ENCODE measurements around the gene GBGT1.

The GBGT1 gene

GRCh38 chr9:133124123-133124906 is 39.4 kb downstream of the GBGT1 start:
- DNase-seq, result no peak

GRCh38 chr9:133122935-133123611 is 40.6 kb downstream of the GBGT1 start:
- DNase-seq, result peak; percentile 16

- no peak for DNase-seq
Observed at GRCh38 chr9:133122605-133122934, 41.1 kb downstream of the GBGT1 start.

- peak; percentile 29 for DNase-seq
Observed at GRCh38 chr9:133121915-133122550, 41.7 kb downstream of the GBGT1 start.

GRCh38 chr9:133121198-133121914 is 42.4 kb downstream of the GBGT1 start, which contains the start of gene RALGDS:
Gene RALGDS (minus strand): TSS chr9:133121240. CDS start chr9:133121154, 86 bp downstream.
- peak; percentile 94 for DNase-seq

- peak; percentile 71 for DNase-seq
Observed at GRCh38 chr9:133120501-133121197, 43.1 kb downstream of the GBGT1 start.

GRCh38 chr9:133119846-133120500 is 43.7 kb downstream of the GBGT1 start:
- no peak for DNase-seq

- peak; percentile 92 for DNase-seq
Observed at GRCh38 chr9:133119103-133119845, 44.4 kb downstream of the GBGT1 start.

GRCh38 chr9:133118568-133118967 is 45.1 kb downstream of the GBGT1 start:
- no peak for DNase-seq

- no peak for DNase-seq
Observed at GRCh38 chr9:133118179-133118520, 45.6 kb downstream of the GBGT1 start.

- DNase-seq, result no peak
Observed at GRCh38 chr9:133117271-133118178, 46.2 kb downstream of the GBGT1 start.

GRCh38 chr9:133116346-133117231 is 47.1 kb downstream of the GBGT1 start:
- DNase-seq, result no peak

GRCh38 chr9:133115604-133116345 is 47.9 kb downstream of the GBGT1 start:
- no peak for DNase-seq

- DNase-seq, result peak; percentile 61
Observed at GRCh38 chr9:133114886-133115603, 48.7 kb downstream of the GBGT1 start.

GRCh38 chr9:133113949-133114885 is 49.5 kb downstream of the GBGT1 start:
- DNase-seq, result peak; percentile 76

- DNase-seq, result no peak
Observed at GRCh38 chr9:133113163-133113948, 50.4 kb downstream of the GBGT1 start.
